B cell (primary cell): ENCODE results near the gene ERAP2.

Source experiments
- EZH2 ChIP-seq: IDR thresholded peaks from 2 replicates; pipeline ENCODE4 v1.6.1; 2012; ENCODE audit warnings: borderline replicate concordance, low read depth, mild to moderate bottlenecking, moderate library complexity, low read length; ENCODE audit not compliant: insufficient read depth, poor library complexity, severe bottlenecking
- TF ChIP-seq, protein P1 (sequence below): fragments of 200-600 bp; IDR thresholded peaks from one replicate; pipeline ENCODE4 v1.8.0; 2022; ENCODE audit warnings: antibody characterized with exemption, mild to moderate bottlenecking

DNA sequence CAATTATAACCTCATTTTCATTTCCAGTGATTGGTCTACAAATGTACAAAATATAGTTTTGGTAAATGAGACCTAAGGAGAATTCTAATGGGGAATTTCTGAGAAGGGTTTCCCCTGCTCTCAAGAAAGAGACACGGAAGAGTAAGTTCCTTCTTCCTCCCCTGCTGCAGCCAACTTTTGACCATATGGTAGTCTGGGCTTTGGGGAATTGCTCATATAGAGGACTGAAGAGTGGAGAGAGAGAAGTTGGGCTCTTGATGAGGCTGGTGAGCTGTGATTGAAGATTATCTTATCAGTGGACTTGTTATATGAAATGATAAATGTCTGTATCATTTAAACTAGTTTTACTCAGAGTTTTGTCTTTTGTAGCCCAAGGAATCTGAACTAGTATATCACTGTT lies 55.3 kb downstream of the ERAP2 start:
- TF ChIP-seq, protein P1, sequence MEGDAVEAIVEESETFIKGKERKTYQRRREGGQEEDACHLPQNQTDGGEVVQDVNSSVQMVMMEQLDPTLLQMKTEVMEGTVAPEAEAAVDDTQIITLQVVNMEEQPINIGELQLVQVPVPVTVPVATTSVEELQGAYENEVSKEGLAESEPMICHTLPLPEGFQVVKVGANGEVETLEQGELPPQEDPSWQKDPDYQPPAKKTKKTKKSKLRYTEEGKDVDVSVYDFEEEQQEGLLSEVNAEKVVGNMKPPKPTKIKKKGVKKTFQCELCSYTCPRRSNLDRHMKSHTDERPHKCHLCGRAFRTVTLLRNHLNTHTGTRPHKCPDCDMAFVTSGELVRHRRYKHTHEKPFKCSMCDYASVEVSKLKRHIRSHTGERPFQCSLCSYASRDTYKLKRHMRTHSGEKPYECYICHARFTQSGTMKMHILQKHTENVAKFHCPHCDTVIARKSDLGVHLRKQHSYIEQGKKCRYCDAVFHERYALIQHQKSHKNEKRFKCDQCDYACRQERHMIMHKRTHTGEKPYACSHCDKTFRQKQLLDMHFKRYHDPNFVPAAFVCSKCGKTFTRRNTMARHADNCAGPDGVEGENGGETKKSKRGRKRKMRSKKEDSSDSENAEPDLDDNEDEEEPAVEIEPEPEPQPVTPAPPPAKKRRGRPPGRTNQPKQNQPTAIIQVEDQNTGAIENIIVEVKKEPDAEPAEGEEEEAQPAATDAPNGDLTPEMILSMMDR, result no peak
- no peak for TF ChIP-seq EZH2
